HEK293 (cell line): ENCODE data around the gene TNIK.

Experiments
- CTCF ChIA-PET: fragments of 350-600 bp; formaldehyde crosslinking; extraction: SDS; loops from one replicate; lab custom pipeline; 2021; ENCODE audit warnings: antibody characterized with exemption; lab: Yijun Ruan, JAX
- POLR2A ChIA-PET: fragments of 300-600 bp; formaldehyde crosslinking; extraction: SDS; loops from one replicate; lab custom pipeline; 2020; ENCODE audit warnings: antibody characterized with exemption, inconsistent platforms; lab: Yijun Ruan, JAX
- H3K27ac ChIP-seq: fragments of 200-500 bp; sonication (Bioruptor generic); 2 replicates; pipeline ENCODE4 v1.5.1; 2014; ENCODE audit warnings: low read depth, low read length, control low read depth, inconsistent platforms; ENCODE audit errors: extremely low read depth
- H3K36me3 ChIP-seq, 2 experiments: fragments of 200-500 bp in 1 of 2; sonication (Bioruptor generic) in 1 of 2; 1 replicate in 1 of 2; 2 replicates in 1 of 2; pipeline ENCODE4 v1.5.1; 2014 to 2017; ENCODE audit warnings: inconsistent platforms in 2 of 2, low read length in 2 of 2; ENCODE audit not compliant: control insufficient read depth in 2 of 2, insufficient read depth in 1 of 2
- H3K4me1 ChIP-seq: fragments of 200-500 bp; sonication (Bioruptor generic); 2 replicates; pipeline ENCODE4 v1.5.1; 2014; ENCODE audit warnings: mild to moderate bottlenecking, low read length, inconsistent platforms; ENCODE audit not compliant: control insufficient read depth, insufficient read depth
- H3K4me3 ChIP-seq: 2 replicates; pipeline ENCODE4 v1.5.1; 2011; ENCODE audit warnings: low read depth, mild to moderate bottlenecking, control low read depth, low read length, moderate library complexity
- H3K9me3 ChIP-seq: fragments of 200-500 bp; sonication (Bioruptor generic); 2 replicates; pipeline ENCODE4 v1.5.1; 2014; ENCODE audit warnings: low read depth, low read length, inconsistent platforms; ENCODE audit not compliant: control insufficient read depth, insufficient read depth
- EGR2 ChIP-seq: fragments of 450-650 bp; formaldehyde crosslinking; IDR thresholded peaks from 2 replicates; pipeline ENCODE4 v1.5.1; 2016; ENCODE audit warnings: low read depth, missing biosample characterization, missing genetic modification characterization
- KLF7 ChIP-seq: fragments of 450-650 bp; formaldehyde crosslinking; IDR thresholded peaks from 2 replicates; pipeline ENCODE4 v1.5.1; 2016; ENCODE audit warnings: missing biosample characterization, missing genetic modification characterization, borderline replicate concordance
- PRDM1 ChIP-seq: fragments of 450-650 bp; formaldehyde crosslinking; IDR thresholded peaks from 2 replicates; pipeline ENCODE4; 2016; ENCODE audit warnings: missing biosample characterization, missing genetic modification characterization
- RBAK ChIP-seq: fragments of 450-650 bp; formaldehyde crosslinking; IDR thresholded peaks from 2 replicates; pipeline ENCODE4 v1.5.1; 2016; ENCODE audit warnings: missing biosample characterization, missing genetic modification characterization
- ZBTB20 ChIP-seq: fragments of 450-650 bp; formaldehyde crosslinking; IDR thresholded peaks from 2 replicates; pipeline ENCODE4 v1.5.1; 2016; ENCODE audit warnings: missing biosample characterization, missing genetic modification characterization
- ZEB2 ChIP-seq: fragments of 450-650 bp; formaldehyde crosslinking; IDR thresholded peaks from 2 replicates; pipeline ENCODE4 v1.5.1; 2016; ENCODE audit warnings: missing biosample characterization, missing genetic modification characterization
- ZNF24 ChIP-seq: fragments of 450-650 bp; formaldehyde crosslinking; IDR thresholded peaks from 2 replicates; pipeline ENCODE4 v1.5.1; 2016; ENCODE audit warnings: missing biosample characterization, missing genetic modification characterization
- ZNF248 ChIP-seq: fragments of 450-650 bp; formaldehyde crosslinking; IDR thresholded peaks from 2 replicates; pipeline ENCODE4 v1.5.1; 2017; ENCODE audit warnings: missing biosample characterization, missing genetic modification characterization
- ZNF274 ChIP-seq, 2 experiments: fragments of 200-500 bp in 1 of 2; fragments of 450-650 bp in 1 of 2; sonication (Bioruptor generic) in 1 of 2; formaldehyde crosslinking in 1 of 2; IDR thresholded peaks; 2 replicates each; pipeline versions ENCODE4 v1.5.1 to v1.6.1; 2014 to 2016; ENCODE audit warnings: borderline replicate concordance in 1 of 2, inconsistent platforms in 1 of 2, low read length in 1 of 2, missing biosample characterization in 1 of 2, missing genetic modification characterization in 1 of 2
- ZNF366 ChIP-seq: fragments of 450-650 bp; formaldehyde crosslinking; conservative IDR thresholded peaks from 2 replicates; pipeline ENCODE4 v1.5.1; 2016; ENCODE audit warnings: missing biosample characterization, missing genetic modification characterization
- ZNF514 ChIP-seq: fragments of 450-650 bp; formaldehyde crosslinking; IDR thresholded peaks from 2 replicates; pipeline ENCODE4 v1.5.1; 2016; ENCODE audit warnings: missing biosample characterization, missing genetic modification characterization
- ZNF548 ChIP-seq: fragments of 450-650 bp; formaldehyde crosslinking; IDR thresholded peaks from 2 replicates; pipeline ENCODE4 v1.5.1; 2016; ENCODE audit warnings: missing biosample characterization, missing genetic modification characterization
- ZNF585B ChIP-seq: fragments of 450-650 bp; formaldehyde crosslinking; IDR thresholded peaks from 2 replicates; pipeline ENCODE4 v1.5.1; 2016; ENCODE audit warnings: missing biosample characterization, missing genetic modification characterization
- ZNF621 ChIP-seq: fragments of 450-650 bp; formaldehyde crosslinking; IDR thresholded peaks from 2 replicates; pipeline ENCODE4 v1.5.1; 2017; ENCODE audit warnings: missing biosample characterization, missing genetic modification characterization
- ZNF654 ChIP-seq: fragments of 450-650 bp; formaldehyde crosslinking; IDR thresholded peaks from 2 replicates; pipeline ENCODE4 v1.5.1; 2016; ENCODE audit warnings: low read depth, missing biosample characterization, missing genetic modification characterization
- ZNF791 ChIP-seq: fragments of 450-650 bp; formaldehyde crosslinking; IDR thresholded peaks from 2 replicates; pipeline ENCODE4 v1.5.1; 2016; ENCODE audit warnings: missing biosample characterization, missing genetic modification characterization
- TF ChIP-seq, protein P1 (sequence below): fragments of 450-650 bp; formaldehyde crosslinking; IDR thresholded peaks from 2 replicates; pipeline ENCODE4 v1.5.1; 2017; ENCODE audit warnings: missing biosample characterization, missing genetic modification characterization
- TF ChIP-seq, protein P2 (sequence below): fragments of 450-650 bp; formaldehyde crosslinking; optimal IDR thresholded peaks from 2 replicates; pipeline ENCODE3; 2016; ENCODE audit warnings: missing biosample characterization, mild to moderate bottlenecking, missing genetic modification characterization
- TF ChIP-seq, protein P3 (sequence below): sonication (generic); formaldehyde crosslinking; IDR thresholded peaks from 2 replicates; pipeline ENCODE4 v1.8.1; 2022; ENCODE audit warnings: mild to moderate bottlenecking, moderate library complexity, missing genetic modification reagents
- TF ChIP-seq, protein P4 (sequence below): fragments of 450-650 bp; formaldehyde crosslinking; IDR thresholded peaks from 2 replicates; pipeline ENCODE4 v1.5.1; 2016; ENCODE audit warnings: missing biosample characterization, missing genetic modification characterization, borderline replicate concordance
- TF ChIP-seq, protein P5 (sequence below): fragments of 450-650 bp; formaldehyde crosslinking; IDR thresholded peaks from 2 replicates; pipeline ENCODE4 v1.5.1; 2016; ENCODE audit warnings: missing biosample characterization, missing genetic modification characterization
- TF ChIP-seq, protein P6 (sequence below): fragments of 450-650 bp; formaldehyde crosslinking; IDR thresholded peaks from 2 replicates; pipeline ENCODE4 v1.5.1; 2016; ENCODE audit warnings: missing biosample characterization, missing genetic modification characterization
- TF ChIP-seq, protein P7 (sequence below): fragments of 450-650 bp; formaldehyde crosslinking; IDR thresholded peaks from 2 replicates; pipeline ENCODE4 v1.5.1; 2016; ENCODE audit warnings: missing biosample characterization, missing genetic modification characterization, borderline replicate concordance

The TNIK gene

DNA sequence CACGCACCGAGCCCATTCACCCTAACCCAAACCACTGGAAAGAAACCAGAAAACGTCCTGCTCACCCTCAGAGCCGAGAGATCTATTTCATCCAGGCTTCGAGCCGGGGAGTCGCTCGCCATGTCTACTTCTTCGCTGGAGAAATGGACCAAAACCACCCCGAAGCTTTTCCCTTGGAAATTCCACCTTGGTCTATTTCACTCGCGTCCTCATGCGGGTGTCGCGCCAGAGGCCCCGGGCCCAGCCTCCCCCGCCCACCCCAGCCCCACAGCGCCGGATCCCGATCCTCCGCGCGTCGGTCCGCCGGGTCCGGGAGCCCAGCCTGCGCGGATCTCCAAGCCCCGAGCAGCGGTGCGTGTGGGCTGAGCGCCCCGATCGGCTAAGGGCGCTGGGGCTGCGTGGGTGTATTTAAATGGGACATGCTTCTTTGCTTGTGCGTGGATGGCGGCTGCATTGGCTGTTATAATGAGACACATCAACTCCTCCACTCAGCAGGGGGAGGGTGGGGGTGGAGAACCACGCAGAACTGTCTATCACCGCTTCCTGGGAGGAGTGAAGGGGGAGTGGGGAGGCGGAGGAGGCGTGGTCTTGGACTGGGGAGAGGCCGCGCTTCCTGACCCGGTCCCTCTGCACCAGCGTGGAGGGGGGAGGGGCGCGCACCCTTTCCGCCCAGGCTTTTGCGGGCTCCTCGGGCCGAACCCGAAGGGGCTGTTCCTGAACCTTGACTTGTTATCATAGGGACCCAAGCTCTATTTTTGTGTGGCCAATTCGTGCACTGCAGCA is at the start of gene TNIK:
Gene TNIK (minus strand): TSS at position 464 of the 783 bp plus-strand sequence. CDS start 342 bp downstream, at position 122.
- no peaks in the 10 kb centered on the region for H3K9me3 ChIP-seq
- H3K27ac ChIP-seq, result peak within 1 kb of the TSS; percentile 80
- H3K4me3 ChIP-seq, result peak within 1 kb of the TSS; percentile 81
- H3K4me1 ChIP-seq, result no peaks in the 10 kb centered on the region
- no peaks in the 10 kb centered on the region for H3K36me3 ChIP-seq
- ChIA-PET POLR2A (interaction anchor here (0.6 to 1.3 kb wide), 6 partner anchors 14 to 266 kb away, joined by 3 to 6 read pairs (median 3); no protein-coding TSS in a partner anchor), CTCF (interaction anchor here (0.6 to 1.5 kb wide), 6 partner anchors 8 to 1013 kb away, joined by 3 to 6 read pairs (median 4); no protein-coding TSS in a partner anchor)
- peak; percentile 44; the same call in 1 of the 2 replicates for TF ChIP-seq ZNF24 (tag by site-specific recombination)
- TF ChIP-seq, protein P1, sequence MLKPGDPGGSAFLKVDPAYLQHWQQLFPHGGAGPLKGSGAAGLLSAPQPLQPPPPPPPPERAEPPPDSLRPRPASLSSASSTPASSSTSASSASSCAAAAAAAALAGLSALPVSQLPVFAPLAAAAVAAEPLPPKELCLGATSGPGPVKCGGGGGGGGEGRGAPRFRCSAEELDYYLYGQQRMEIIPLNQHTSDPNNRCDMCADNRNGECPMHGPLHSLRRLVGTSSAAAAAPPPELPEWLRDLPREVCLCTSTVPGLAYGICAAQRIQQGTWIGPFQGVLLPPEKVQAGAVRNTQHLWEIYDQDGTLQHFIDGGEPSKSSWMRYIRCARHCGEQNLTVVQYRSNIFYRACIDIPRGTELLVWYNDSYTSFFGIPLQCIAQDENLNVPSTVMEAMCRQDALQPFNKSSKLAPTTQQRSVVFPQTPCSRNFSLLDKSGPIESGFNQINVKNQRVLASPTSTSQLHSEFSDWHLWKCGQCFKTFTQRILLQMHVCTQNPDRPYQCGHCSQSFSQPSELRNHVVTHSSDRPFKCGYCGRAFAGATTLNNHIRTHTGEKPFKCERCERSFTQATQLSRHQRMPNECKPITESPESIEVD (tag by site-specific recombination), result peak; percentile 25; the same call in 1 of the 2 replicates
- no peak for TF ChIP-seq ZNF274 (IDR thresholded peaks at IDR 0.05; ENCODE audit: low read length)
- TF ChIP-seq ZNF274 (tag by site-specific recombination; IDR thresholded peaks at IDR 0.05; ENCODE audit: borderline replicate concordance), result no peak
- TF ChIP-seq ZNF366 (tag by site-specific recombination), result peak; percentile 64
- TF ChIP-seq ZNF791 (tag by site-specific recombination), result no peak
- TF ChIP-seq KLF7, result 0 out of 2 replicates have a peak, but pooled peaks have one; percentile 27
- no peak for TF ChIP-seq ZNF621 (tag by site-specific recombination)
- no peak for TF ChIP-seq RBAK
- TF ChIP-seq, protein P2, sequence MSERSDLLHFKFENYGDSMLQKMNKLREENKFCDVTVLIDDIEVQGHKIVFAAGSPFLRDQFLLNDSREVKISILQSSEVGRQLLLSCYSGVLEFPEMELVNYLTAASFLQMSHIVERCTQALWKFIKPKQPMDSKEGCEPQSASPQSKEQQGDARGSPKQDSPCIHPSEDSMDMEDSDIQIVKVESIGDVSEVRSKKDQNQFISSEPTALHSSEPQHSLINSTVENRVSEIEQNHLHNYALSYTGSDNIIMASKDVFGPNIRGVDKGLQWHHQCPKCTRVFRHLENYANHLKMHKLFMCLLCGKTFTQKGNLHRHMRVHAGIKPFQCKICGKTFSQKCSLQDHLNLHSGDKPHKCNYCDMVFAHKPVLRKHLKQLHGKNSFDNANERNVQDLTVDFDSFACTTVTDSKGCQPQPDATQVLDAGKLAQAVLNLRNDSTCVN (tag by site-specific recombination), result peak; percentile 78
- TF ChIP-seq ZNF585B, result no peak
- no peak; the same call in none of the 2 replicates for TF ChIP-seq ZEB2 (tag by site-specific recombination)
- TF ChIP-seq EGR2 (tag by site-specific recombination), result peak; percentile 99
- TF ChIP-seq, protein P3, sequence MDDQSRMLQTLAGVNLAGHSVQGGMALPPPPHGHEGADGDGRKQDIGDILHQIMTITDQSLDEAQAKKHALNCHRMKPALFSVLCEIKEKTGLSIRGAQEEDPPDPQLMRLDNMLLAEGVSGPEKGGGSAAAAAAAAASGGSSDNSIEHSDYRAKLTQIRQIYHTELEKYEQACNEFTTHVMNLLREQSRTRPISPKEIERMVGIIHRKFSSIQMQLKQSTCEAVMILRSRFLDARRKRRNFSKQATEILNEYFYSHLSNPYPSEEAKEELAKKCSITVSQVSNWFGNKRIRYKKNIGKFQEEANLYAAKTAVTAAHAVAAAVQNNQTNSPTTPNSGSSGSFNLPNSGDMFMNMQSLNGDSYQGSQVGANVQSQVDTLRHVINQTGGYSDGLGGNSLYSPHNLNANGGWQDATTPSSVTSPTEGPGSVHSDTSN (CRISPR knock-in tag), result no peak
- no peak for TF ChIP-seq ZNF248 (tag by site-specific recombination)
- TF ChIP-seq ZBTB20, result no peak
- TF ChIP-seq ZNF548 (tag by site-specific recombination), result no peak
- TF ChIP-seq, protein P4, sequence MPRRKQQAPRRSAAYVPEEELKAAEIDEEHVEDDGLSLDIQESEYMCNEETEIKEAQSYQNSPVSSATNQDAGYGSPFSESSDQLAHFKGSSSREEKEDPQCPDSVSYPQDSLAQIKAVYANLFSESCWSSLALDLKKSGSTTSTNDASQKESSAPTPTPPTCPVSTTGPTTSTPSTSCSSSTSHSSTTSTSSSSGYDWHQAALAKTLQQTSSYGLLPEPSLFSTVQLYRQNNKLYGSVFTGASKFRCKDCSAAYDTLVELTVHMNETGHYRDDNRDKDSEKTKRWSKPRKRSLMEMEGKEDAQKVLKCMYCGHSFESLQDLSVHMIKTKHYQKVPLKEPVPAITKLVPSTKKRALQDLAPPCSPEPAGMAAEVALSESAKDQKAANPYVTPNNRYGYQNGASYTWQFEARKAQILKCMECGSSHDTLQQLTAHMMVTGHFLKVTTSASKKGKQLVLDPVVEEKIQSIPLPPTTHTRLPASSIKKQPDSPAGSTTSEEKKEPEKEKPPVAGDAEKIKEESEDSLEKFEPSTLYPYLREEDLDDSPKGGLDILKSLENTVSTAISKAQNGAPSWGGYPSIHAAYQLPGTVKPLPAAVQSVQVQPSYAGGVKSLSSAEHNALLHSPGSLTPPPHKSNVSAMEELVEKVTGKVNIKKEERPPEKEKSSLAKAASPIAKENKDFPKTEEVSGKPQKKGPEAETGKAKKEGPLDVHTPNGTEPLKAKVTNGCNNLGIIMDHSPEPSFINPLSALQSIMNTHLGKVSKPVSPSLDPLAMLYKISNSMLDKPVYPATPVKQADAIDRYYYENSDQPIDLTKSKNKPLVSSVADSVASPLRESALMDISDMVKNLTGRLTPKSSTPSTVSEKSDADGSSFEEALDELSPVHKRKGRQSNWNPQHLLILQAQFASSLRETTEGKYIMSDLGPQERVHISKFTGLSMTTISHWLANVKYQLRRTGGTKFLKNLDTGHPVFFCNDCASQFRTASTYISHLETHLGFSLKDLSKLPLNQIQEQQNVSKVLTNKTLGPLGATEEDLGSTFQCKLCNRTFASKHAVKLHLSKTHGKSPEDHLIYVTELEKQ (tag by site-specific recombination), result peak; percentile 37; the same call in 1 of the 2 replicates
- TF ChIP-seq, protein P5, sequence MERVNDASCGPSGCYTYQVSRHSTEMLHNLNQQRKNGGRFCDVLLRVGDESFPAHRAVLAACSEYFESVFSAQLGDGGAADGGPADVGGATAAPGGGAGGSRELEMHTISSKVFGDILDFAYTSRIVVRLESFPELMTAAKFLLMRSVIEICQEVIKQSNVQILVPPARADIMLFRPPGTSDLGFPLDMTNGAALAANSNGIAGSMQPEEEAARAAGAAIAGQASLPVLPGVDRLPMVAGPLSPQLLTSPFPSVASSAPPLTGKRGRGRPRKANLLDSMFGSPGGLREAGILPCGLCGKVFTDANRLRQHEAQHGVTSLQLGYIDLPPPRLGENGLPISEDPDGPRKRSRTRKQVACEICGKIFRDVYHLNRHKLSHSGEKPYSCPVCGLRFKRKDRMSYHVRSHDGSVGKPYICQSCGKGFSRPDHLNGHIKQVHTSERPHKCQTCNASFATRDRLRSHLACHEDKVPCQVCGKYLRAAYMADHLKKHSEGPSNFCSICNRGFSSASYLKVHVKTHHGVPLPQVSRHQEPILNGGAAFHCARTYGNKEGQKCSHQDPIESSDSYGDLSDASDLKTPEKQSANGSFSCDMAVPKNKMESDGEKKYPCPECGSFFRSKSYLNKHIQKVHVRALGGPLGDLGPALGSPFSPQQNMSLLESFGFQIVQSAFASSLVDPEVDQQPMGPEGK (tag by site-specific recombination), result peak; percentile 95
- TF ChIP-seq, protein P6, sequence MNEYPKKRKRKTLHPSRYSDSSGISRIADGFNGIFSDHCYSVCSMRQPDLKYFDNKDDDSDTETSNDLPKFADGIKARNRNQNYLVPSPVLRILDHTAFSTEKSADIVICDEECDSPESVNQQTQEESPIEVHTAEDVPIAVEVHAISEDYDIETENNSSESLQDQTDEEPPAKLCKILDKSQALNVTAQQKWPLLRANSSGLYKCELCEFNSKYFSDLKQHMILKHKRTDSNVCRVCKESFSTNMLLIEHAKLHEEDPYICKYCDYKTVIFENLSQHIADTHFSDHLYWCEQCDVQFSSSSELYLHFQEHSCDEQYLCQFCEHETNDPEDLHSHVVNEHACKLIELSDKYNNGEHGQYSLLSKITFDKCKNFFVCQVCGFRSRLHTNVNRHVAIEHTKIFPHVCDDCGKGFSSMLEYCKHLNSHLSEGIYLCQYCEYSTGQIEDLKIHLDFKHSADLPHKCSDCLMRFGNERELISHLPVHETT, result no peak
- TF ChIP-seq ZNF654 (tag by site-specific recombination), result no peak
- 0 out of 2 replicates have a peak, but pooled peaks have one; percentile 20 for TF ChIP-seq PRDM1
- TF ChIP-seq, protein P7, sequence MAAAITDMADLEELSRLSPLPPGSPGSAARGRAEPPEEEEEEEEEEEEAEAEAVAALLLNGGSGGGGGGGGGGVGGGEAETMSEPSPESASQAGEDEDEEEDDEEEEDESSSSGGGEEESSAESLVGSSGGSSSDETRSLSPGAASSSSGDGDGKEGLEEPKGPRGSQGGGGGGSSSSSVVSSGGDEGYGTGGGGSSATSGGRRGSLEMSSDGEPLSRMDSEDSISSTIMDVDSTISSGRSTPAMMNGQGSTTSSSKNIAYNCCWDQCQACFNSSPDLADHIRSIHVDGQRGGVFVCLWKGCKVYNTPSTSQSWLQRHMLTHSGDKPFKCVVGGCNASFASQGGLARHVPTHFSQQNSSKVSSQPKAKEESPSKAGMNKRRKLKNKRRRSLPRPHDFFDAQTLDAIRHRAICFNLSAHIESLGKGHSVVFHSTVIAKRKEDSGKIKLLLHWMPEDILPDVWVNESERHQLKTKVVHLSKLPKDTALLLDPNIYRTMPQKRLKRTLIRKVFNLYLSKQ (tag by site-specific recombination), result no peak
- TF ChIP-seq ZNF514, result no peak
